Ramos (cell line): ENCODE results near the gene PLCXD1.
"Not testable (repeated sequence)": the region's sequence is repeated elsewhere in the genome, so short reads cannot be mapped to it uniquely, and the experiment has no call there.

Experiments used
- in situ Hi-C: fragments of 300-500 bp; cut with MboI; formaldehyde crosslinking; loops from one replicate; pipeline ENCODE4 v1.14.3; 2022; ENCODE audit warnings: low sequenced_read_pairs; ENCODE audit not compliant: unreplicated experiment

Gene PLCXD1, protein sequence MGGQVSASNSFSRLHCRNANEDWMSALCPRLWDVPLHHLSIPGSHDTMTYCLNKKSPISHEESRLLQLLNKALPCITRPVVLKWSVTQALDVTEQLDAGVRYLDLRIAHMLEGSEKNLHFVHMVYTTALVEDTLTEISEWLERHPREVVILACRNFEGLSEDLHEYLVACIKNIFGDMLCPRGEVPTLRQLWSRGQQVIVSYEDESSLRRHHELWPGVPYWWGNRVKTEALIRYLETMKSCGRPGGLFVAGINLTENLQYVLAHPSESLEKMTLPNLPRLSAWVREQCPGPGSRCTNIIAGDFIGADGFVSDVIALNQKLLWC

DNA sequence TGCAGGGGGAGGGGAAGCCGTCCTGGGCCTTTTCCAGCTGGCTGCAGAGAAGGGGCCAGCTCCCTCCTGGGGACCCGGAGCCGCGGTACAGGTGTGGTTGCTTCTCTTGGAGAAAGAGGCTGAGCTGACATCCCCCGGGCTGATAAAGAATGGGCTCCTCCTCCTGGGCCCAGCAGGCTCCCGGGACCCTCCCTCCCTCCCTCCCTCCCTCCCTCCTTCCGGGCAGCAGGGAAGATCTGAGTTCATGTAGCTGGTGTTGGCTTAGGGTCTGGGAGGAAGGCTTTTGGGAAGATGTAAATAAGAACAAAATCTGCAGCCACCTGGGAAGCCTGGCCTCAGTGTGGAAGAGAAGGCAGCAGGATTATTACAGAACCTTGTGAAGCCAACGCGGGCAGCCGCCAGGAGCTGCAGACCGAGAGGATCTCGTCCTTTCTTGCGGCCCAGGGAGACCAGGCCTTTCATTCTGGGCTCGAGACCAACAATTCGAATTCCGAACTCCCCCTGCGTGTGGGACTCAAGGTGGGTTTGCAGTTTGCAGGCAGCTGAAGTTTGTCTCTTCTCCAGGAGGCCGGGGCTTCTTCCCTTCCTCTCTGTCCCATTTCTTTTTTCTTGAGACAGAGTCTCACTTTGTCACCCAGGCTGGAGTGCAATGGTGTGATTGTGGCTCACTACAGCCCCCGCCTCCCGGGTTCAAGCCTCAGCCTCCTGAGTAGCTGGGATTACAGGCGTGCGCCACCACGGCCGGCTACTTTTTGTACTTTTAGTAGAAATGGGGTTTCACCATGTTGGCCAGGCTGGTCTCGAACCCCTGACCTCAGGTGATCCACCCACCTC lies at the start of gene PLCXD1:
TSS of gene PLCXD1 (plus strand) at position 216 of the 834 bp plus-strand sequence. CDS start 2,807 bp downstream, outside the sequence.
- in situ Hi-C loops: no loop called here

DNA sequence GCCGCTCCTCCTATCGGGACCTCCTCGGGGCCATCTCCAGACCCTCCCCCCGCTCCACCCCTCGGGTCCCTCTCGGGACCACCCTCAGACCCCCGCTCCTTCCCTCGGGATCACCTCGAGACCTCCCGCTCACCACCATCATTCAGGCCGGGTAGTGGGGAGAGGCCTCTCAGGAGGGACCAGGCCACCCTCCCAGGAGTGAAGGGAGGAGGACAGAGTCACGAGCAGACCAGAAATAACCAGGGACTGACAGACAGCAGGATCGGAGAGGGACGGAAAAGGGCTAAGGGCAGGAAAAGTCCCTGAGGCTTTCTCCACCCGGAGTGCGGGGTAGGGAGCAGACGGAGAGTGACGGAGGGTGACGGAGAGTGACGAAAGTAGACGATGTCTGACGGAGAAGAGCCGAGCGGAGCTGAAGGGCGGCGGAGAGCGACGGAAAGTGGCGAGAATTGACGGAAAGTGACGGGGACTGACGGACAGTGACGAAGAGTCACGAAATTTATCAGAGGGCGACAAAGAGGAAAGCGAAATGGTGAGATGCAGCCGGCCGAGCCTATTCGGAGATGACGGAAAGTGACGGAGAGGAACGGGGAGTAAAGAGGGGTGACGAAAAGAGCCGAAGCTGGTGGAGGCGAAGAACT lies 49.4 kb upstream of the PLCXD1 start:
- in situ Hi-C loops: not testable (repeated sequence)

DNA sequence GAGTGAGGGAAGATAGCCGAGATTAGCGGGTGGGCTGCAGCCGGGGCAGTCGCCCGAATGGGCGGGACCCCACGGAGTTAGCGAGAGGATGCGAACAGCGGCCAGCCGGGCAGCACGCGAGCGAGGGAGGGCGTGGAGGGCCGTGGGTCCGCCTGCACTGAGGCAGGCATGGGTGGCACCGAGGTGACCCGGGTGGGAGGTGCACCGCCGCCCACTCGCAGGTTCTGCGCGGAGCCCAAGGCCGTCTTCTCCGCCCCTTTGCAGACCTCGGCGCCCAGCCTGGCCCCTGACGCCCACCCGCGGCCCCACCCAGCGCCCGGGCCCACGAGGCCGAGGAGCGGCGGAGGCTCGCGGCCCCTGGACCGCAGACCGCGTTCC lies 48.9 kb upstream of the PLCXD1 start:
- in situ Hi-C loops: not testable (repeated sequence)

DNA sequence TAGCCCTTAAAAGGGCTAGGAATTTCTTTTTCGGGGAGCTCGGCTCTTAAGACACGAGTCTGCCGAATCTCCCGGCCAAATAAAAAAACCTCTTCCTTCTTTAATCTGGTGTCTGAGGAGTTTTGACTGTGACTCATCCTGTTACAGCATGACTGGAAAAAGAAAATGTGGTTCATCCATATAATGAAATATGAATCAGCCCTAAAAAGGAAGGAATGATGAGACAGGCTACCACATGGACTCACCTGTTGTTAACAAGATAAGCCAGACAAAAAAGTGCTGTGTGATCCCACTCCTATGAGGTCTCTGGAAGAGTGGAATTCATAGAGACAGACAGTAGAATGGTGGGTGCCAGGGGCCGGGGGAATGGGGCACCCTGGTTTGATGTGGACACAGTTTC lies 45.0 kb upstream of the PLCXD1 start:
- in situ Hi-C loops: not testable (repeated sequence)

DNA sequence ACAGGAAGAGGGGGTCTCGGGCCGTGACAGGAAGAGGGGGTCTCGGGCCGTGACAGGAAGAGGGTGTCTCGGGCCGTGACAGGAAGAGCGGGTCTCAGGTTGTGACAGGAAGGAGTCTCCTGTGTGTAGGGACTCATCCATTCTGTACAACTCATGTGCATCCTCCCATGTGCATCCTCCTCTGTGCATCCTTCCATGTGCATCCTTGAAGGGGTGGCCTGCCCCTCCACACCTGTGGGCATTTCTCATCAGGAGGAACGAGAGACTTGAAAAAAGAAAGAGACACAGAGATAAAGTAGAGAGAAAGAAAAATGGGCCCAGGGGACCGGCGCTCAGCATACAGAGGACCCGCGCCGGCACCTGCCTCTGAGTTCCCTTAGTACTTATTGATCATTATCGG lies 30.2 kb upstream of the PLCXD1 start:
- in situ Hi-C loops: no loop called here

DNA sequence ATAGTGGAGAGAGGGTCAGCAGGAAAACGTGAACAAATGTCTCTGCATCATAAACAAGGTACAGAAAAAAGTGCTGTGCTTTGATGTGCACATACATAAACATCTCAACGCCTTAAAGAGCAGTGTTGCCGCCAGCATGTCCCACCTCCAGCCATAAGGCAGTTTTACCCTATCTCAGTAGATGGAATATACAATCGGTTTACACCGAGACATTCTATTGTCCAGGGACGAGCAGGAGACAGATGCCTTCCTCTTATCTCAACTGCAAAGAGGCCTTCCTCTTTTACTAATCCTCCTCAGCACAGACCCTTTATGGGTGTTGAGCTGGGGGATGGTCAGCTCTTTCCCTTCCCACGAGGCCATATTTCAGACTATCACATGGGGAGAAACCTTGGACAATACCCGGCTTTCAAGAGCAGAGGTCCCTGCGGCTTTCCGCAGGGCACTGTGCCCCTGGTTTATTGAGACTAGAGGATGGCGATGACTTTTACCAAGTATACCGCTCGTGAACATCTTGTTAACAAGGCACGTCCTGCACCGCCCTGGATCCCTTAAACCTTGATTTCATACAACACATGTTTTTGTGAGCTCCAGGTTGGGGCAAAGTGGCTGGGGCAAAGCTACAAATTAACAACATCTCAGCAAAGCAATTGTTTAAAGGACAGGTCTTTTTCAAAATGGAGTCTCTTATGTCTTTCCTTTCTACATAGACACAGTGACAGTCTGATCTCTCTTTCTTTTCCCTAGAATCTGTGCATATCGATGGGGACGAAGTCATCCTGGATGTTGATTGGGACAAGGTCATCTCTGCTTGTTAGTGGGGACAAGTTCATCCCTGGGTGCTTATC lies 29.6 kb upstream of the PLCXD1 start:
- in situ Hi-C loops: not testable (repeated sequence)

DNA sequence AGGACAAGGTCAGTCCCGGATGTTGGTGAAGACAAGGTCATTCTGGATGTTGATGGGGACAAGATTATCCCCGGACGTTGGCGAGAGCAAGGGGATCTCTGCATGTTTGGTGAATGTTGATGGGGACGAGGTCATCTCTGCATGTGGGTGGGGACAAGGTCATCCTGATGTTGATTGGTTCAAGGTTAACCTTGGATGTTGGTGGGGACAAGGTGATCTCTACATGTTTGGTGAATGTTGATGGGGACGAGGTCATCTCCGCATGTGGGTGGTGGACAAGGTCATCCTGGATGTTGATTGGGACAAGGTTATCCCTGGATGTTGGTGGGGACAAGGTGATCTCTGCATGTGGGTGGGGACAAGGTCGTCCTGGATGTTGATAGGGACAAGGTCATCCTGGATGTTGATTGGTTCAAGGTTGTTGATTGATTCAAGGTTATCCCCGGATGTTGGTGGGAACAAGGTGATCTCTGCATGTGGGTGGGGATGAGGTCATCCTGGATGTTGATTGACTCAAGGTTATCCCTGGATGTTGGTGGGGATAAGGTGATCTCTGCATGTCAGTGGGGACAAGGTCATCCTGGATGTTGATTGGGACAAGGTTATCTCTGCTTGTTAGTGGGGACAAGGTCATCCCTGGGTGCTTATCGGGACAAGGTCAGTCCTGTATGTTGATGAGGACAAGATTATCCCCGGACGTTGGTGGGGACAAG lies 28.8 kb upstream of the PLCXD1 start:
- in situ Hi-C loops: no loop called here

DNA sequence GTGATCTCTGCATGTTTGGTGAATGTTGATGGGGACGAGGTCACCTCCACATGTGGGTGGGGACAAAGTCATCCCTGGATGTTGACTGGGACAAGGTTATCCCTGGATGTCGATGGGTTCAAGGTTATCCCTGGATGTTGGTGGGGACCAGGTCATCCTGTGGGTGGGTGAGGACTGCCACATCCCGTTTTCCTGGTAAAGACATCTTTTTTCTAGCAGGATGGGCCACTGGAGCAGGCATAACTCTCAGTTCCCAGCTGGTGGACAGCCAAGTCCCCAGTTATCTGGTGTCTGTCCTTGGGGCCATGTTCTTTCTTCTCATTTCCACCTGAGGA lies 28.3 kb upstream of the PLCXD1 start:
- in situ Hi-C loops: no loop called here

DNA sequence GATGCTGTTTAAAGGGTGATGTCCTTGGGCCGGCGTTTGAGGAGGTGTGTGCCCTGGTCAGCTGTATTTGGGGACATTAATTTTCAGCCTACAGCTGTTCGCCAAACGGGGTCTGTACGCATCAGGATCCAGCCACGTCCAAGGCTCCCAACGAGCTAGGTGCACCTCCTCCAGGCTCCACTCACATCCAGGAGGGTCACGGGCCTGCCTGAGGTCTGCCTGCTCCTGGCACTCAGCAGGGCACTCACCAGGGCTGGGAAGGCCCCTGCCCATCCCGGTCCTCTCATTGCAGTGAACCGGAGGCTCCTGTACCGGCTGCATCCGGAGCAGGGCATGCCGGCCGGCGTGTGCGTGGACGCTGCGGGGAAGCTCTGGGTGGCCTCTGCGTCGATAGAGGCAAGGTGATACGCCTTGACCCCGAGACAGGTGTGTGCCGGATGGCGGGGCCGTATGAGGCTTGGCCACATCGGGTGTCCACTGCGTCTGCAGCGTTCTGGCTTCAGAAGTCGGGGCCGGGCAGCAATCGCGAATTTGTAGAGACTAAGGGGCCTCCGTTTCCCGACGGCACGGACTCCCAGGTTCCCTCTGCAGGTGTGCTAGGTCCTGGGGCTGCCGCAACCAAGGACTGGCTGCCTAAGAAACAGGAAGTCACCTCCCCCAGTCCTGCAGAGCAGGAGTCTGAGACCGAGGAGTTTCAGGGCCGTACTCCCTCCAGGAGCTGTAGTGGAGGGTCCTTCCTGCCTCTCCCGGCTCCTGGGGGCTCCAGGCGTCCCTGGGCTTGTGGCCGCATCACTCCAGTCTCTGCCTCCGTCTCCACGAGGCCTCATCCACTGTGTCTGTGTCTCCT lies 27.5 kb upstream of the PLCXD1 start:
- in situ Hi-C loops: no loop called here

DNA sequence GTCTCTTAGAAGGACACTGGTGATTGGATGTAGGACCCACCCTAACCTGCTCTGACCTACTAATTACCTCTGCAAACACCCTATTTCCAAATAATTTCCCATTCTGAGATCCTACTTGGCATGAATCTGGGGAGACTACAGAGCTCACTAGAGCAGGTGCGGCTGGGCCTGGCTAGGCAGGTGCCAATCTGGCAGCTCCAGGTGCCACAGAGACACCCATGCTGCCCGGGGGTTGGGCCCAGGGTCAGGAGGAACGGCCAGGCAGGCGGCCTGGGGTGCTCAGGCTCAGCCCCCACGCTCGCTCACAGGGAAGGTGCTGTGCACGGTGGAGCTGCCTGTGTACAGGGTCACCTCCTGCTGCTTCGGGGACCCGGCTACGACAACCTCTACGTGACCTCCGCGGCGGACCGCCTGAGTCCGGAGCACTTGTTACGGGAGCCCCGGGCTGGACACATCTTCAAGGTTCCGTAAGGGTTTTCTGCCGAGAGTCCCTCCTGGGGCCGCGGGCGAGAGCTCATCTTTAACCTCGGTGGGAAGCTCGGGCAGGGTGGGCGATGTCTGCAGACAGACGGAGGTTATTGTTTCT lies 26.5 kb upstream of the PLCXD1 start:
- in situ Hi-C loops: no loop called here

DNA sequence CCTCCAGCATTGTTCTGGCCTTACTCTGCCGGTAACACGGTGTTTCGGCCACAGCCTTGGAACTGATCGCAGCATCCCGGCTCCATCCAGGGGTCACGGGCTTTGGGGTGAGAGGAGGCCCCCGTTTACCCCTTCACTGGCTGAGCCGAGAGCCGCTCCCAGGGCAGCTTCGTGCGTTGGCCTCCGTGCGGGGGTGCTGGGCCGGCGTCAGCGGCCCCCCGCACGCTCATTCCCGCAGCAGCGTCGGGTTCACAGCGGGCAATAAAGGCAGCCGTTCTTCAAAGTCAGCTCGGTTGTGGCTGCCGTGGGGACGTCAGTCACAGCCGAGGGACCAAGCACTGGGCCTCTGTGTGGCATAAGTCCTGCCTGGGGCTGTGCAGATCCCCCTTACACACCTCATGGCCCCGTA lies 25.3 kb upstream of the PLCXD1 start:
- in situ Hi-C loops: no loop called here

DNA sequence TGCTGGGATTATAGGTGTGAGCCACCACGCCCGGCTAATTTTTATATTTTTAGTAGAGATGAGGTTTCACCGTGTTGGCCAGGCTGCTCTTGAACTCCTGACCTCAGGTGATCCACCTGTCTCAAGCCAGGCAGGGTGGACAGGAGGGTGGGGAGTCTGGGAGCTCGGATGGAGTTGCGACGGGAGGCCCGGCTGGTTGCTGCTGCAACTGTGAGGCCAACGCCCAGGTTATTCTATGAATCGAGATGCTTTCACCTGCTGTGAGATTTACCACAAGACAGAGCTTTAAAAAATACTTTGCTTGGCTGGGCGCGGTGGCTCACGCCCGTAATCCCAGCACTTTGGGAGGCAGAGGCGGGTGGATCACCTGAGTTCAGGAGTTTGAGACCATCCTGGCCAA lies 24.1 kb upstream of the PLCXD1 start:
- in situ Hi-C loops: not testable (repeated sequence)

DNA sequence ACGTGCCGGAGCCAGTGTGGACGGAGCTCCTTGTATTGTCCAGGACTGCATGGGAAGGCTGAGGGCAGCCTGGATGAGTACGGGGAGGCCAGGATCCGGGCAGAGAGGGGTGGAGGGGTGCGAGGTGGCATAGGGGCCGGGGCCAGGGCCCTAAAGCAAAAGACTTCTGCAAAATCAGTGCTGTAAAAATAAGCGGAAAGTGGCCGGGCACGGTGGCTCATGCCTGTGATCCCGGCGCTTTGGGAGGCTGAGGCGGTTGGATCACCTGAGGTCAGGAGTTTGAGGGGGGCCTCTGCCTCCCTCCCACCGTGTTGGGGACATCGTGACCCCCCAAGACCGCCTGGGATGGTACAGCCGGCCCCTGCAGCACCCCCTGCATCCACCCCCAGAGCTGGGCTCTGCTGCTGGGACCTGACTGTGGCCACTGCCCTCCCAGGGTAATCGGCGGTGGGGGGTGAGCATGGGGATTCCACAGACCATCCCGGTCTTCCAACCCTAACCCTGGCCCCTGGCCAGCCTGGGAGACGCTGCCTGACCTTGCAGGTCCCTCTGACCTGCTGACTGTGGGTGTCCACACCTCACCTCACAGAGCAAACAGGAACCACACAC lies 23.4 kb upstream of the PLCXD1 start:
- in situ Hi-C loops: no loop called here

DNA sequence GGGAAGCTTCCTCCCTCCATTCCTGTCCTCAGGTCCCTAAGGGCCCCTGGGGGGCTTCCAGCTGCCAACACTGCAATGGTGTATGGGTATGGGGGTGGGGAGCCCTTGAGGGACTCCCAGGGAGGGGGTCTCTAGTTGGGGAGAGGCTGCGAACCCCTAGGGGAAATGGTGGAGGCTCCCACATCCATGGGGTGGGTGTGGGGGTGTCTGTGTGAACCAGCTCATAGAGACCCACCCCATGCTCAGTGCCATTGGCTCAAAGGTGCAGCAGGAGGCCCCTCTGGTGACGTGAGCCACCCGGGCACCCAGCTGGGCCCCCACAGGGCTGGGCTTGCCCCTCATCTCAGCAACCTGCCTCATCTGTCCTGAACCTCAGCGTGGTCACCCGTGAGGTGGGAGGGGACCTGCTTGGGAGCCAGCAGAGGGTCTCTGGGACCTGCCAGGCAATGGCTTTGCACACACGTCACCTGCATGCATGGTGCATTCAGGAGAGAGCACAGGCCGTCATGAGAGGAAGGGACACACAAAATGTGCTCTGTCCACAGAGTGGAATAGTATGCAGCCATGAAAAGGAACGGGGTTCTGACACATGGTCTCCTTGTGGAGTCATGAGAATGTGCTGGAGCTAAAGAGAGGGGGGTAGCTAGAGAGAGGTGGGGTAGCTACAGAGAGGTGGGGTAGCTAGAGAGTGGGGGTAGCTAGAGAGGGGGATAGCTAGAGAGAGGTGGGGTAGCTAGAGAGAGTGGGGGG lies 22.7 kb upstream of the PLCXD1 start:
- in situ Hi-C loops: no loop called here

DNA sequence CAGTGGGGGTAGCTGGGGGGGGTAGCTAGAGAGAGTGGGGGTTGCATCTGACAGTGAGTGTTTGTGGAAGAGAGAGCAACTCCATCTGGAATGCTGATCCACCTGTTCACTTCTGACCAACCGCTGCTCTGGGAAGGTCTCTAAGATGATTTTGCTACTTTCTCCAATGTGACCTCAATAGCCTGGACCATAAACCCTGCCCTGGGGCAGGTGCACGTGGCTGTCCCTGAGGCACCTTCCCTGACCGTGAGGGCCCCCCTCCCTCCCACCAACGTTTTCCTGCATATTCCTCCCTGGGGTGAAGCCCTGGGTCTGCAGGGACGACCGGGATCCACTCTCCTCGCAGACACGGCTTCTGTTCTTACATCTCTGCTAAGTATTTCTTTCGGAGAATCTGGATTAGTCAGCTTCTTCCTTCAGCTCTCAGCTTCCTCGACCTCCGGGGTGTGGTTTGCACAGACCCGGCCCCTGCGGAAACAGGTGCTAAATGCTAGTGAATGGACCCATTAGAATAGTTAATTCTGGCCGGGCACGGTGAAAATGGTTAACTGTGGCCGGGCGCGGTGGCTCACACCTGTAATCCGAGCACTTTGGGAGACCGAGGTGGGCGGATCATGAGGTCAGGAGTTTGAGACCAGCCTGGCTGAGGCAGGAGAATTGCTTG lies 21.4 kb upstream of the PLCXD1 start:
- in situ Hi-C loops: no loop called here

DNA sequence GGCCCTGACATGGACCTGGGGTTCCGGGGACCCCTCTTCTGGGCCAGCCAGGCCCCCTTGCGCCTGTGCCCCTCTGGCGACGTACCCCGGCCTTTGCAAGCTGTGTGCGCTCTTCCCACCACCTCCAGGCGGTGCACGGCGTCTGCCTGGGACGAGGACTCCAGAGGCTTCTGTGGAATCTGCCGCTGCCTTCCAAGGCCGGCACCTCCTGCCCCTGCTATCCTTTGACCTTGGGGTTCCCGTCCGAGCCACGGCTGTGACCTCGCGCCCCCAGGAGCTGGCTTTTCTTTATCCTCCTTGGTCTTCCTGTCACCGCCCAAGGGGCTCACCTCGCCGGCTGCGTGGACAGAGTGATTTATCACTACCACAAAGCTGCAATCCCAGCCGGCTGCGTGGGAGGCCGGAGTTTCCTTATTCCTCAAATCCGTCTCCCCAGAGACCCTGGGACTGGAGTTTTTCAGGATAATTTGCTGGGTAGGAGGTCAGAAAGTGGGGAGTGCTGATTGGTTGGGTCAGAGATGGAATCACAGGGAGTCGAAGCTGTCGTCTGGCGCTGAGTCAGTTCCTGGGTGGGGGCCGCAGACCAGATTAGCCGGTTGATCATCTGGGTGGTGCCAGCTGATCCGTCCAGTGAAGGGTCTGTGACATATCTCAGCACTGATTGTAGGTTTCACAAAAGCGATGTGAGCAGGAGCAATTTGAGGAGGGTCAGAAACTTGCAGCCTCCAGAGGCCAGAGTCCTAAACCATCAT lies 19.8 kb upstream of the PLCXD1 start:
- in situ Hi-C loops: no loop called here
